ENCODE results near the gene ROCK2. TPM values are rescaled to one million over a fixed set of nuclear protein-coding genes. Genes with fewer than 3 reads are reported as not detected.

The ROCK2 gene
- total RNA-seq, 4 donors from 2014 or later, result 51.0 to 75.9 (median 67.6) TPM

GRCh38 chr2:11220445-11220844, 124.0 kb downstream of the ROCK2 start:
- Histone ChIP-seq H3K4me1 (no peaks in the 10 kb centered on the region), H3K27ac (no peak overlapping the region), H3K27me3 (no peaks in the 10 kb centered on the region), H3K36me3 (peaks cover 0 to 57% (median 0%) of the 10 kb centered on the region in 3 donors), H3K9me3 (no peaks in the 10 kb centered on the region), H3K4me3 (no peak overlapping the region)
- TF ChIP-seq POLR2A (IDR thresholded peaks at IDR 0.05) (no peak), CTCF (IDR thresholded peaks at IDR 0.05) (no peak)
- no peak for DNase-seq

DNA sequence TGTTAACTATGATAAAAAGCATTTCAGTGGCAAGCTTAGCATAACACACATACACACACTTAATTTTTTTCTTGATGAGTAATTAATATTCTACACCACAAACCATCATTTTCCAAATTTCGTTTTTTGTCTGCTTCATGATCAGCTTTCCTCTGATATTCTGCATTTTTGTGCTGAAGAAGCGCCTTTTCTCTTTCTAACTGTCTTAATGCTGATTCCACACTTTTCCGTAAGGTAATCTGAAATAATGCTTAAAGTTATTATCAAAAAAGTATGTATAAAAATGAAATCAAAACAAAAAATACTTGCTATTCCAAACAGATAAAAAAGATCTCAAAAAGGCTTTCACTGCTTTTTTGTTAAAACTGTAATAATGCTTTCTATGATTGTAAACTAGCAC, 129.0 kb downstream of the ROCK2 start:
- H3K36me3 ChIP-seq, result peaks cover 0 to 87% (median 0%) of the 10 kb centered on the region in 3 donors
- no peak for TF ChIP-seq CTCF (IDR thresholded peaks at IDR 0.05)
- TF ChIP-seq POLR2A (IDR thresholded peaks at IDR 0.05), result no peak

DNA sequence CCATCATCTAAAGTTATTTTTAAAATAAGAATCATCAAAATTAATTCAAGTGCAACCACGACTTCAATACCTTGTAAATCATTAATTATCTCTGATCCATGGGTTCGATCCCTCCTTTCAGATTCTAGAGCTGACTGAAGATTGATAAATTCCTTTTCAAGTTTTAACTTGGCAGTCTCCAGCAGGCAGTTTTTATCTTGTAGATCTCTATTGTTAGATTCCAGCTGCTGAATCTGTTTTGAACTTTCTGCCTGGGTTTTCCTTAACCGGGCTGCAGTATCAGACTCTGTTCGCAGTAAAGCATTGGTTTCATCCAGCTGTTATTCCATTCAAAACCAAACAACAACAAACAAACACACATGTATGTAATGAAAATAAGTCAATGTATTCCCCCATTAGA, 129.7 kb downstream of the ROCK2 start:
- H3K36me3 ChIP-seq, result peaks cover 0 to 86% (median 0%) of the 10 kb centered on the region in 3 donors
- no peak for DNase-seq
- TF ChIP-seq POLR2A (IDR thresholded peaks at IDR 0.05) (no peak), CTCF (IDR thresholded peaks at IDR 0.05) (no peak)
- H3K27ac ChIP-seq, result no peak overlapping the region
- H3K4me3 ChIP-seq, result no peak overlapping the region
- H3K27me3 ChIP-seq, result no peaks in the 10 kb centered on the region
- no peaks in the 10 kb centered on the region for H3K4me1 ChIP-seq
- no peaks in the 10 kb centered on the region for H3K9me3 ChIP-seq

More for the DNA sequence above, 129.0 kb downstream of the ROCK2 start:
- H3K27me3 ChIP-seq, result no peaks in the 10 kb centered on the region
- H3K9me3 ChIP-seq, result no peaks in the 10 kb centered on the region
- no peak overlapping the region for H3K27ac ChIP-seq
- no peaks in the 10 kb centered on the region for H3K4me1 ChIP-seq
- no peak for DNase-seq
- no peak overlapping the region for H3K4me3 ChIP-seq

DNA sequence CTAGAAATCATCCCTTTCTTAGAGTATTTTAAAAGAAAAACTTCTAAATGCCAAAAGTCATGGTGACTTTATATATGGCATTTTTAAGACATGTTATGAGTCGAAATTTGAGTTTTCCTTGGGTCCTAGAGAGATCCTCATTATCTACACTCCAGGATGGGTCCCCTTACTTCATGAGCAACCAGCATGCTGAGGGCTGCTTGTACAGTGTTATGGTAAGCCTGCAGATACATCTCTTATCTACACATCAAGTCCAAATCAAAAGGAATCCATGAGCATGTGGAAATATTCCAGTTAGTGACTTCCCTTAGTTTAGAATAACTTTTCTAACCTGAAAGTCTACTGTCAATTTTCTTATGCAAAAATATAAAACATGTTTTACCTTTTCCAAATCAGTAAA, 130.5 kb downstream of the ROCK2 start:
- H3K27ac ChIP-seq, result no peak overlapping the region
- H3K36me3 ChIP-seq, result peaks cover 0 to 88% (median 0%) of the 10 kb centered on the region in 3 donors
- H3K4me3 ChIP-seq, result no peak overlapping the region
- H3K27me3 ChIP-seq, result no peaks in the 10 kb centered on the region
- no peak for DNase-seq
- no peaks in the 10 kb centered on the region for H3K9me3 ChIP-seq
- no peak for TF ChIP-seq CTCF (IDR thresholded peaks at IDR 0.05)
- TF ChIP-seq POLR2A (IDR thresholded peaks at IDR 0.05), result no peak
- H3K4me1 ChIP-seq, result no peaks in the 10 kb centered on the region

DNA sequence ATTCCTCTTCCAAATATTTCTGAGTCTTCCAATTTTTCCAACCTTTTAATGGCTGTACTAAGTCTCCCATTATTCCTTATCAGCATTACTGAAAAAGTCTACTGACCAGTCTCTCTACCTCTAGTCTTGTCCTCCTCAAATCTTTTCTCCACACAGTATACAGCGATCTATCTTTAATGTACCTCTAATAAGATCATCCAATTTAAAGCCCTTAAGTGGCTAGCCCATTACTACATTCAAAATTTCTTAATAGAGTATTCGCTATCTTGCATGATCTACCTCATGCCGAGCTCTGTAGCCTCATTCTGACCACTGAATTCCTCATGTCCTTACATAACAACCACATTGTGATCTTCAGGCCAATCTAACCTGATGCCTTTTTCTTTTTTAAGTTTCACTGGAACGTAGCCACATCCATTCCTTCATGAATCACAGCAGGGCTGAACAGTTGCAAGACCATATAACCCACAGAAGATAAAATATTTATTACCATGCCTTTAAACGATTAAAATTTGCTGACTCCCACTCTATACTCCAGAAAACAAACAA, 131.3 kb downstream of the ROCK2 start:
- no peak for DNase-seq
- TF ChIP-seq POLR2A (IDR thresholded peaks at IDR 0.05) (no peak), CTCF (IDR thresholded peaks at IDR 0.05) (no peak)
- peaks cover 0 to 80% (median 0%) of the 10 kb centered on the region in 3 donors for H3K36me3 ChIP-seq
- H3K4me1 ChIP-seq, result no peaks in the 10 kb centered on the region
- no peak overlapping the region for H3K4me3 ChIP-seq
- H3K9me3 ChIP-seq, result no peaks in the 10 kb centered on the region
- no peak overlapping the region for H3K27ac ChIP-seq
- no peaks in the 10 kb centered on the region for H3K27me3 ChIP-seq

GRCh38 chr2:11212645-11213044, 131.8 kb downstream of the ROCK2 start:
- peaks cover 0 to 77% (median 0%) of the 10 kb centered on the region in 3 donors for H3K36me3 ChIP-seq
- H3K4me1 ChIP-seq, result no peaks in the 10 kb centered on the region
- no peak overlapping the region for H3K4me3 ChIP-seq
- no peaks in the 10 kb centered on the region for H3K27me3 ChIP-seq
- DNase-seq, result no peak
- H3K27ac ChIP-seq, result no peak overlapping the region
- TF ChIP-seq CTCF (IDR thresholded peaks at IDR 0.05) (no peak), POLR2A (IDR thresholded peaks at IDR 0.05) (no peak)
- H3K9me3 ChIP-seq, result no peaks in the 10 kb centered on the region

Measured in Peyer's patch (tissue), 4 donors.